Calu3 (cell line): ENCODE results near the gene PLCG2. TPM values are rescaled to one million over a fixed set of nuclear protein-coding genes. Genes with fewer than 3 reads are reported as not detected.
"Not testable (repeated sequence)": the region's sequence is repeated elsewhere in the genome, so short reads cannot be mapped to it uniquely, and the experiment has no call there.

ENCODE experiments used
- BruUV-seq: library from RNA; stranded (reverse); fragments of 400-500 nt; replicated peaks from 2 replicates; lab custom pipeline; 2021; lab: Mats Ljungman, UMichigan
- CTCF ChIA-PET: fragments of 300-600 bp; sonication (Branson Sonifier 250); formaldehyde crosslinking; loops from one replicate; lab custom pipeline; 2022; ENCODE audit warnings: antibody characterized with exemption; lab: Charles Lee
- DNase-seq: peaks from one replicate; pipeline ENCODE4 v3.0.0; 2022
- H3K27ac Mint-ChIP-seq: one replicate; pipeline ENCODE4 v1.8.0; 2022; ENCODE audit warnings: mixed read lengths; ENCODE audit not compliant: unreplicated experiment
- H3K27me3 Mint-ChIP-seq: one replicate; pipeline ENCODE4 v1.8.0; 2022; ENCODE audit warnings: mixed read lengths; ENCODE audit not compliant: unreplicated experiment
- H3K36me3 Mint-ChIP-seq: one replicate; pipeline ENCODE4 v1.8.0; 2022; ENCODE audit warnings: mild to moderate bottlenecking, moderate library complexity, mixed read lengths; ENCODE audit not compliant: insufficient read depth, unreplicated experiment
- H3K4me1 Mint-ChIP-seq: one replicate; pipeline ENCODE4 v1.8.0; 2022; ENCODE audit warnings: mild to moderate bottlenecking, low read depth, mixed read lengths; ENCODE audit not compliant: unreplicated experiment
- H3K4me3 Mint-ChIP-seq: one replicate; pipeline ENCODE4 v1.8.0; 2022; ENCODE audit warnings: mild to moderate bottlenecking, low read depth, moderate library complexity, mixed read lengths; ENCODE audit not compliant: unreplicated experiment
- H3K9me3 Mint-ChIP-seq: one replicate; pipeline ENCODE4 v1.8.0; 2022; ENCODE audit warnings: low read depth, mixed read lengths; ENCODE audit not compliant: unreplicated experiment
- CTCF ChIP-seq: fragments of 200-600 bp; IDR thresholded peaks from one replicate; pipeline ENCODE4 v1.8.0; 2022; ENCODE audit warnings: antibody characterized with exemption; ENCODE audit not compliant: unreplicated experiment
- intact Hi-C: fragments of 100-400 bp; cut with micrococcal nuclease; formaldehyde crosslinking; loops from one replicate; pipeline ENCODE4 v1.10.0; 2022; ENCODE audit not compliant: unreplicated experiment
- total RNA-seq: library from RNA; stranded (reverse); gene quantifications from 2 replicates; pipeline ENCODE4 v1.2.3, GENCODE V29; 2022

PLCG2 gene
- total RNA-seq, 1 experiment from 2014 or later = 3.4 TPM

DNA sequence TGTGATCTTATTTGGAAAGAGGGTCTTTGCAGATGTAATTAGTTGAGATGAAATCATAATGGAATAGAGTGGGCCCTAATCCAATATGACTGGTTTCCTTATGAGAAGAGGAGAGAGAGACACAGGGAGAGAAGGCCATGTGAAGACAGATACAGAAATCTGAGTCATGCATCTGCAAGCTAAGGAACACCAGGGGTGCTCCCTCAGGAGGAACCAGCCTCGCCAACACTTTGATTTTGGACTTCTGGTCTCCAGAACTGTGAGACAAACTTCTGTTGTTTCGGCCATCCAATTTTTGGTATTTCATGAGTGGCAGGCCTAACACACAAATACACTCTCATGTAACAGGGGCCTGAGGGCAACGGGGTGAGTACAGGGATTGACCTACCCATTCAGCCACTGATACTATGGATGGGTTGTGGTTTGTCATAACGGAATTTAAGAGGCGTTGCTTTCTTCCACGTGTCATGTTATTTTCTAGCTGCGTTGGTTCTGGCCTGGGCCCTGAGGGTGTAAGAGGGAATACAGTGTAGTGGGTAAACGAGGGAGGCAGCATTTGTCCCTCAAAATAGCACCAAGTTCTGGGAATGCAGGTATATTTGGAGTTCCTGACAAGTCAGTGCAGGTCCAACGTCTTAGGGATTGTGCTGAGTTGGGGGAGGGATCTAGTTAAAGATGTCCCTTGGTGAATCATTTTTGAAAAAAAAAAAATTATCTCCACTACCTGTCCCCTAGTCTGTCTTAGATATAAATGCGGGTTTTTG, 17.7 kb downstream of the PLCG2 start:
- intact Hi-C loops = no loop called here
- H3K4me1 Mint-ChIP-seq = no peaks in the 10 kb centered on the region
- no peak for DNase-seq
- no peak for TF ChIP-seq CTCF
- no peaks in the 10 kb centered on the region for H3K9me3 Mint-ChIP-seq
- H3K27ac Mint-ChIP-seq = no peak overlapping the region
- H3K27me3 Mint-ChIP-seq = peaks cover 70% of the 10 kb centered on the region
- H3K36me3 Mint-ChIP-seq = no peaks in the 10 kb centered on the region
- CTCF ChIA-PET = no interaction called here
- H3K4me3 Mint-ChIP-seq = no peak overlapping the region
- BruUV-seq = no TSS peak

- no peak for TF ChIP-seq CTCF
- Mint-ChIP-seq H3K4me3 (no peak overlapping the region), H3K36me3 (no peaks in the 10 kb centered on the region), H3K4me1 (no peaks in the 10 kb centered on the region), H3K9me3 (no peaks in the 10 kb centered on the region), H3K27me3 (peaks cover 64% of the 10 kb centered on the region), H3K27ac (no peak overlapping the region)
- no peak for DNase-seq
- CTCF ChIA-PET = no interaction called here
- no TSS peak for BruUV-seq
- intact Hi-C loops = no loop called here
Observed at GRCh38 chr16:81797443-81797842, 18.4 kb downstream of the PLCG2 start.

- CTCF ChIA-PET = interaction anchor here (0.6 kb wide), 1 partner anchor 37 kb away, joined by 3 read pairs; no protein-coding TSS in a partner anchor
- Mint-ChIP-seq H3K4me1 (no peaks in the 10 kb centered on the region), H3K4me3 (no peak overlapping the region), H3K27ac (no peak overlapping the region), H3K36me3 (no peaks in the 10 kb centered on the region), H3K27me3 (peaks cover 61% of the 10 kb centered on the region), H3K9me3 (no peaks in the 10 kb centered on the region)
- intact Hi-C loops = no loop called here
- TF ChIP-seq CTCF = no peak
- BruUV-seq = no TSS peak
- DNase-seq = no peak
Observed at GRCh38 chr16:81798311-81799137, 19.4 kb downstream of the PLCG2 start.

- CTCF ChIA-PET = no interaction called here
- intact Hi-C loops = no loop called here
- no peak overlapping the region for H3K4me3 Mint-ChIP-seq
- H3K36me3 Mint-ChIP-seq = no peaks in the 10 kb centered on the region
- BruUV-seq = no TSS peak
- DNase-seq = no peak
- H3K9me3 Mint-ChIP-seq = no peaks in the 10 kb centered on the region
- H3K27ac Mint-ChIP-seq = no peak overlapping the region
- no peaks in the 10 kb centered on the region for H3K4me1 Mint-ChIP-seq
- TF ChIP-seq CTCF = no peak
- peaks cover 61% of the 10 kb centered on the region for H3K27me3 Mint-ChIP-seq
Observed at GRCh38 chr16:81799138-81799504, 20.0 kb downstream of the PLCG2 start.

DNA sequence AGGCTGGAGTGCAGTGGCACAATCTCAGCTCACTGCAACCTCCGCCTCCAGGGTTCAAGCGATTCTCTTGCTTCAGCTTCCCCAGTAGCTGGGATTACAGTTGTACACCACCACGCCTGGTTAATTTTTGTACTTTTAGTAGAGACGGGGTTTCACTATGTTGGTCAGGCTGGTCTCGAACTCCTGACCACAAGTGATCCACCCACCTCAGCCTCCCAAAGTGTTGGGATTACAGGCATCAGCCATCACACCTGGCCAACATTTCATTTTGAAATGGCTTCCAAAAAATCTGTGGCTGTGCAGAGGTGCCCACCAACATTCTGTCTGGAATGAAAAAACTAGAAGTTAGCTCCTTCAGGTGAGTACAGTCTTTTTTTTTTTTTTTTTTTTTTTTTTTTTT, 22.6 kb downstream of the PLCG2 start:
- H3K27me3 Mint-ChIP-seq = peaks cover 61% of the 10 kb centered on the region
- intact Hi-C loops, H3K4me1 Mint-ChIP-seq, BruUV-seq, H3K9me3 Mint-ChIP-seq, H3K36me3 Mint-ChIP-seq, H3K27ac Mint-ChIP-seq, CTCF ChIA-PET, DNase-seq, H3K4me3 Mint-ChIP-seq: not testable (repeated sequence)
